ENCODE measurements around the gene KCNH6.

DNA sequence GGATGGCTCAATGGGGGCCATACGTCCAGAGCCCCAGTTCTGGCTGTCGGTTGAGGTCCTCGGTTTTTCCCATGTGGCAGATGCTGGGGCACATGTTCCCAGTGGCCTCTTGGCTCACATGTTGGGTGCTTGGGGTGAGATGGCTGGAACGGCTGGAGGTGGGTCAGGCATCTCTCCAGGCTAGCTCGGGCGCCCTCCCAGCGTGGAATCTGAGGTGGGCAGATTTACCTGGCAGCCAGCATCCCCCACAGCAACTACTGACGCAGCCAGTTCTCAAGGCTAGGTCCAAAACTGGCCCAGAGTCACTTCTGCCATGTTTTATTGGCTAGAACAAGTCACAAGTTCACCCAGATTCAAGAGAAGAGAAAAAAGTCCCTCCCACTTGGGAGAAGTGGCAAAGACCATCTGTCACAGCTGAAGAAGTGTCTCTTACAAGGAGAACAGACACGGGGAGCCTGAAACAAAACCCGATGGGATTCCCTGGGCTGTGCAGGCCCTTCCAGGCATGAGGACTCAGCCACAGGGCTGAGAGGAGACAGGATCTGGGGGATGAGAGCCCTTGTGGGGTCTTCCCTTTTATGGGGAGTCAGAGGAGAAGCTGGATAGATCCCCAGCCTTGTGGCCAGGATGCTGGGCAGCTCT is 31.1 kb upstream of the KCNH6 start:
- TF ChIP-seq POLR2AphosphoS5 (IDR thresholded peaks at IDR 0.05; ENCODE audit: low read depth, low read length) (no peak), POLR2A (IDR thresholded peaks at IDR 0.05; ENCODE audit: low read depth, low read length) (no peak), TAF1 (IDR thresholded peaks at IDR 0.05; ENCODE audit: low read depth, low read length) (no peak), SPI1 (IDR thresholded peaks at IDR 0.05; ENCODE audit: low read depth, low read length) (no peak), PAX5 (IDR thresholded peaks at IDR 0.05; ENCODE audit: insufficient read depth, low read length, severe bottlenecking) (no peak)

All from GM12891 (cell line).